Placental epithelial cell (primary cell): ENCODE data around the gene SIX1. TPM values are rescaled to one million over a fixed set of nuclear protein-coding genes. Genes with fewer than 3 reads are reported as not detected.

Experiments used
- total RNA-seq: library from RNA; depleted of rRNA; stranded (reverse); fragments of >200 nt; gene quantifications from 2 replicates; pipeline ENCODE4 v1.2.3, GENCODE V29; 2012

SIX1 gene
- not detected in 2 replicates for total RNA-seq

DNA sequence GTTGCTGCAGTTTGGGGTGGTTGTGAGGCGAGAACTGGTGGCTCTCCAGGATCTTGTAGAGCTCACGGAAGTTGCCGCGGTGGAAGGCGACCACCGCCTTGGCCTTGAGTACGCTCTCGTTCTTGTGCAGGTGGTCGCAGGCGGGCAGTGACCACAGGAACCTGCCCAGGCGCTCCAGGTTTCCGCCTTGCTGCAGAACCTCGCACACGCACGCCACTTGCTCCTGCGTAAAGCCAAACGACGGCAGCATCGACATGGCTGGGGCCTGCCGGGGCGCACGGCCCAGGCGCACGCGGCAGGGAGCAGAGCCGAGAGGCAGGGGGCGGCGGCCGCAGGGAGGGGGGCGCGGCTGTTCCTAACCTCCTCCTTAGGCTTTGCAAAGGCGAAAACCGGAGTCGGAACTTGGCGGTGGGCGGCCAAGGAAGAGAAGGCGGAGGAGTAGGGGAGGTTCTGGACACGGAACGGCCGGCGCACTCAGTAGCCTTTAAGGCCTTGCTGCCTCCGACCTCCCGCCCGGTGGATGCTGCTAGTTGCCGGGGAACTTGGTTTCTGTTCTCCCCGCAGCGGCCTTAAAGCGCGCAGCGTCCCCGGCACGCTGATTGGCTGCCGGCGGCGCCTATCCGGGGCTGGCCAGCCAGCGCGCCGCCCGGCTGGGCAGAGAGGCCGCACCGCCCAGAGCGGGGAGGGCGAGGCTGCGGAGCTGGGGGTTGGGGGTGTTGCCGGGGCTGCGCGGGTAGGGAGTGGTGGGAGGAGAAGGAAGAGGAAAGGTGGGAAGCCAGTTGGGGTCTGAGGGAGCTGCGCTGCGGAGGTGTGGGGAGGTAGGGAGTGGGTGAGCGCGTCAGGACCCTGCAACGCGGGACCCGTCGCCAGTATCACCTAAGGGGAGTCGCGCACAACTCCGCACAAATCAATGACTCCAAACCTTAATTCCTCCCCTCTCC is at the start of gene SIX1:
Gene SIX1, minus strand, starts transcription at position 544 of the 941 bp plus-strand sequence. Its CDS starts 288 bp downstream, at position 256.

Other genes starting within 250 kb of the SIX1 start
- gene C14orf39, start 163.4 kb downstream of the SIX1 start, total RNA-seq: not detected in 2 replicates
- gene SIX6, start 140.3 kb downstream of the SIX1 start, total RNA-seq: not detected in 2 replicates
- 2.7 and 4.1 TPM in 2 replicates for gene SIX4, start 74.9 kb upstream of the SIX1 start, total RNA-seq
- 28.1 and 28.7 TPM in 2 replicates for gene MNAT1, start 85.3 kb upstream of the SIX1 start, total RNA-seq